K562 (cell line): Measurements from ENCODE around the gene ZSCAN2. TPM values are rescaled to one million over a fixed set of nuclear protein-coding genes. Genes with fewer than 3 reads are reported as not detected.

Experiments
- ATAC-seq: fragments of 200-7000 bp; cut with Tn5 transposase; 3 replicates; pipeline ENCODE4 v1.9.1; 2020; ENCODE audit warnings: moderate library complexity
- BruUV-seq: library from RNA; stranded (reverse); fragments of 400-500 nt; replicated peaks from 2 replicates; lab custom pipeline; 2021; lab: Mats Ljungman, UMichigan
- CTCF ChIA-PET: fragments of 300-600 bp; formaldehyde crosslinking; extraction: SDS; loops from one replicate; lab custom pipeline; 2021; ENCODE audit warnings: low intra/inter-chr PET ratio; lab: Yijun Ruan, JAX
- POLR2A ChIA-PET: fragments of 300-600, 350-650 bp; sonication (Branson Sonifier 250); formaldehyde crosslinking; extraction: SDS; loops from one replicate; lab custom pipeline; 2021; ENCODE audit warnings: antibody characterized with exemption, inconsistent platforms; lab: Yijun Ruan, JAX
- DNase-seq, 4 experiments: peaks; one replicate each; pipeline versions ENCODE4 v3.0.0 to v3.0.0-alpha.2; 2011 to 2018; ENCODE audit warnings: low spot score in 3 of 4, mixed read lengths in 3 of 4; ENCODE audit errors: extremely low read depth in 1 of 4
- FAIRE-seq: peaks from 2 replicates; lab custom pipeline; 2011; peaks lifted over from hg19 to GRCh38; lab: Jason Lieb, UNC
- H2AFZ ChIP-seq: 2 replicates; pipeline ENCODE4 v1.6.0; 2011; ENCODE audit warnings: low read depth, low read length, control low read depth, inconsistent platforms
- H3K27ac ChIP-seq: fragments of 200-600 bp; 3 replicates; pipeline ENCODE4 v1.8.0; 2011; ENCODE audit warnings: low read depth, mild to moderate bottlenecking, control low read depth, inconsistent platforms, low read length, moderate library complexity, mixed read lengths; ENCODE audit errors: extremely low read depth
- H3K27me3 ChIP-seq, 2 experiments: fragments of 300-600 bp in 1 of 2; 2 replicates in 1 of 2; 3 replicates in 1 of 2; pipeline versions ENCODE4 v1.6.0 to v1.8.0; 2011; ENCODE audit warnings: inconsistent platforms in 2 of 2, low read length in 2 of 2, mild to moderate bottlenecking in 1 of 2, mixed read lengths in 1 of 2, moderate library complexity in 1 of 2; ENCODE audit not compliant: control insufficient read depth in 2 of 2, insufficient read depth in 2 of 2
- H3K36me3 ChIP-seq: fragments of 300-600 bp; 3 replicates; pipeline ENCODE4 v1.8.0; 2011; ENCODE audit warnings: mild to moderate bottlenecking, low read length, inconsistent platforms; ENCODE audit not compliant: control insufficient read depth, insufficient read depth
- H3K4me1 ChIP-seq, 2 experiments: fragments of 200-600 bp in 1 of 2; replicated peaks in 1 of 2; 2 replicates in 1 of 2; 3 replicates in 1 of 2; pipeline versions ENCODE4 v1.5.1 to v1.8.0; 2011; ENCODE audit warnings: inconsistent platforms in 2 of 2, low read length in 2 of 2, mild to moderate bottlenecking in 1 of 2, mixed read lengths in 1 of 2, moderate library complexity in 1 of 2; ENCODE audit not compliant: control insufficient read depth in 2 of 2, insufficient read depth in 2 of 2
- H3K4me2 ChIP-seq: 2 replicates; pipeline ENCODE4 v1.6.1; 2011; ENCODE audit warnings: low read length, control low read depth, inconsistent platforms, mixed read lengths; ENCODE audit not compliant: insufficient read depth
- H3K4me3 ChIP-seq: fragments of 200-600 bp; sonication (generic), shearing (Covaris generic); 2 replicates; pipeline ENCODE4 v1.5.1; 2016; ENCODE audit warnings: control low read depth, inconsistent platforms
- H3K79me2 ChIP-seq: fragments of 200-600 bp; 3 replicates; pipeline ENCODE4 v1.8.0; 2011; ENCODE audit warnings: low read length, inconsistent platforms; ENCODE audit not compliant: control insufficient read depth, insufficient read depth
- H3K9ac ChIP-seq, 2 experiments: 2 replicates each; pipeline versions ENCODE4 v1.6.0 to v1.6.1; 2011; ENCODE audit warnings: low read depth in 2 of 2, low read length in 2 of 2, control low read depth in 1 of 2, inconsistent platforms in 1 of 2, mild to moderate bottlenecking in 1 of 2, mixed read lengths in 1 of 2; ENCODE audit not compliant: insufficient read depth in 1 of 2
- H3K9me1 ChIP-seq: one replicate; pipeline ENCODE4 v1.6.0; 2011; ENCODE audit warnings: inconsistent platforms, mild to moderate bottlenecking, low read length, moderate library complexity; ENCODE audit not compliant: control insufficient read depth, insufficient read depth
- H3K9me3 ChIP-seq: replicated peaks from 2 replicates; pipeline ENCODE4 v1.5.1; 2011; ENCODE audit warnings: low read depth, low read length, inconsistent platforms; ENCODE audit not compliant: control insufficient read depth, insufficient read depth
- H4K20me1 ChIP-seq: replicated peaks from 2 replicates; pipeline ENCODE4 v1.6.1; 2011; ENCODE audit warnings: low read length, inconsistent platforms, mixed read lengths; ENCODE audit not compliant: control insufficient read depth, insufficient read depth
- KAT7 ChIP-seq: sonication (generic); formaldehyde crosslinking; IDR thresholded peaks from 2 replicates; pipeline ENCODE4 v1.8.0; 2022; ENCODE audit warnings: missing genetic modification reagents, mild to moderate bottlenecking, borderline replicate concordance
- ZNF717 ChIP-seq: fragments of 250-450 bp; sonication (Bioruptor Pico); IDR thresholded peaks from 2 replicates; pipeline ENCODE4 v1.5.0; 2021
- WGBS: fragments of 100-300 bp; shearing (Covaris generic); methylation state at CpG from one replicate; pipeline ENCODE4 v1.1.6; 2016; ENCODE audit warnings: low coverage, mixed read lengths; ENCODE audit not compliant: insufficient coverage; ENCODE audit errors: missing lambda C conversion rate; 5-methylcytosine and 5-hydroxymethylcytosine counted together
- in situ Hi-C: fragments of 300-500 bp; cut with MboI; formaldehyde crosslinking; loops from 4 replicates; pipeline ENCODE4 v1.15.0; 2018; ENCODE audit warnings: inconsistent platforms, mixed read lengths
- intact Hi-C: fragments of 100-400 bp; cut with micrococcal nuclease; formaldehyde crosslinking; loops from 2 replicates; pipeline ENCODE4 v1.14.2; 2022
- polyA plus RNA-seq, 8 experiments: library from polyadenylated mRNA; depleted of rRNA in 4 of 8; stranded (reverse) in 5 of 8; unstranded in 3 of 8; fragments of >200 nt; fragmentation: Nextera tagmentation in 2 of 8; fragmentation: Illumina TruSeq in 1 of 8; extraction: Ambion mirVana in 2 of 8; extraction: Trizol in 1 of 8; gene quantifications; 2 replicates each; pipeline versions ENCODE4 v1.2.1 to v1.2.3, GENCODE V29; 2011 to 2014; ENCODE audit warnings: inconsistent platforms in 1 of 8, missing spikeins in 1 of 8
- total RNA-seq, 7 experiments: library from RNA; depleted of rRNA in 6 of 7; stranded (reverse); fragments of >200 nt in 6 of 7; fragmentation: Illumina TruSeq in 2 of 7; extraction: Trizol in 2 of 7; gene quantifications; 2 replicates each; pipeline versions ENCODE4 v1.2.1 to v1.2.3, GENCODE V29; 2011 to 2021; ENCODE audit warnings: low replicate concordance in 1 of 7
- TF ChIP-seq, protein P1 (sequence below): sonication (generic); formaldehyde crosslinking; IDR thresholded peaks from 2 replicates; pipeline ENCODE4 v1.8.0; 2023; ENCODE audit warnings: mild to moderate bottlenecking, missing genetic modification reagents
- TF ChIP-seq, protein P2 (sequence below), 3 experiments: fragments of 200-800 bp in 1 of 3; fragments of 250-450 bp in 1 of 3; fragments of 450-650 bp in 1 of 3; sonication (Bioruptor Pico) in 1 of 3; sonication (Bioruptor generic) in 1 of 3; formaldehyde crosslinking in 1 of 3; IDR thresholded peaks; 2 replicates each; pipeline versions ENCODE4 v1.6.1 to v1.8.0; 2016 to 2022; ENCODE audit warnings: mild to moderate bottlenecking in 2 of 3, missing genetic modification characterization in 2 of 3, missing compliant biosample characterization in 1 of 3, moderate library complexity in 1 of 3

The ZSCAN2 gene
- total and polyA plus RNA-seq, 9 of the 15 experiments (the other 6 are each of a cell fraction or from before 2014, with no cell fraction given) = 1.7 to 14.2 (median 6.6) TPM

DNA sequence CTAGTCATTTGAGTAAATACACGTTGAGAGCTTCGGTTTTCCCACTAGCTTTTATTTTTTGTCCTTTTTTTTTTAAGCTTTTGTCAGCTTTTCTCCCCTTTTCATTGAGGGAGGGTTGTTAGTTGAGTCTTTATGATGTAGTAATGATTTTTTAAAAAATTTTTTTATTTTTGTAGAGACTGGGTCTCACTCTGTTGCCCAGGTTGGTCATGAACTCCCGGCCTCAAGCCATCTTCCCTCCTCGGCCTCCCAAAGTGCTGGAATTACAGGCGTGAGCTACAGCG is 688 bp downstream of the ZSCAN2 start:
- ChIA-PET POLR2A (interaction anchor here (0.6 to 1.6 kb wide), 7 partner anchors 9 to 352 kb away, joined by 3 to 4 read pairs (median 3); partner anchors contain the start of gene SEC11A), CTCF (no interaction called here)
- H3K9ac ChIP-seq = peak overlapping the region in 1 of 2 experiments; percentile 60; a peak in 3 of 4 replicates
- intact Hi-C loops (loop anchor here (2.0 kb wide), 1 partner anchor 29 kb away; no protein-coding TSS in a partner anchor), in situ Hi-C loops (no loop called here)
- H2AFZ ChIP-seq = peak overlapping the region; percentile 99
- ATAC-seq (no peak), FAIRE-seq (no peak), DNase-seq (no peak)
- no peaks in the 10 kb centered on the region for H3K27me3 ChIP-seq
- no TSS peak for BruUV-seq
- peaks cover 15% of the 10 kb centered on the region; the same call in 1 of the 3 replicates for H3K36me3 ChIP-seq
- H3K9me3 ChIP-seq = no peaks in the 10 kb centered on the region
- H3K79me2 ChIP-seq = peaks cover 4% of the 10 kb centered on the region; the same call in 1 of the 3 replicates
- TF ChIP-seq, protein P1, sequence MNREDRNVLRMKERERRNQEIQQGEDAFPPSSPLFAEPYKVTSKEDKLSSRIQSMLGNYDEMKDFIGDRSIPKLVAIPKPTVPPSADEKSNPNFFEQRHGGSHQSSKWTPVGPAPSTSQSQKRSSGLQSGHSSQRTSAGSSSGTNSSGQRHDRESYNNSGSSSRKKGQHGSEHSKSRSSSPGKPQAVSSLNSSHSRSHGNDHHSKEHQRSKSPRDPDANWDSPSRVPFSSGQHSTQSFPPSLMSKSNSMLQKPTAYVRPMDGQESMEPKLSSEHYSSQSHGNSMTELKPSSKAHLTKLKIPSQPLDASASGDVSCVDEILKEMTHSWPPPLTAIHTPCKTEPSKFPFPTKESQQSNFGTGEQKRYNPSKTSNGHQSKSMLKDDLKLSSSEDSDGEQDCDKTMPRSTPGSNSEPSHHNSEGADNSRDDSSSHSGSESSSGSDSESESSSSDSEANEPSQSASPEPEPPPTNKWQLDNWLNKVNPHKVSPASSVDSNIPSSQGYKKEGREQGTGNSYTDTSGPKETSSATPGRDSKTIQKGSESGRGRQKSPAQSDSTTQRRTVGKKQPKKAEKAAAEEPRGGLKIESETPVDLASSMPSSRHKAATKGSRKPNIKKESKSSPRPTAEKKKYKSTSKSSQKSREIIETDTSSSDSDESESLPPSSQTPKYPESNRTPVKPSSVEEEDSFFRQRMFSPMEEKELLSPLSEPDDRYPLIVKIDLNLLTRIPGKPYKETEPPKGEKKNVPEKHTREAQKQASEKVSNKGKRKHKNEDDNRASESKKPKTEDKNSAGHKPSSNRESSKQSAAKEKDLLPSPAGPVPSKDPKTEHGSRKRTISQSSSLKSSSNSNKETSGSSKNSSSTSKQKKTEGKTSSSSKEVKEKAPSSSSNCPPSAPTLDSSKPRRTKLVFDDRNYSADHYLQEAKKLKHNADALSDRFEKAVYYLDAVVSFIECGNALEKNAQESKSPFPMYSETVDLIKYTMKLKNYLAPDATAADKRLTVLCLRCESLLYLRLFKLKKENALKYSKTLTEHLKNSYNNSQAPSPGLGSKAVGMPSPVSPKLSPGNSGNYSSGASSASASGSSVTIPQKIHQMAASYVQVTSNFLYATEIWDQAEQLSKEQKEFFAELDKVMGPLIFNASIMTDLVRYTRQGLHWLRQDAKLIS (CRISPR knock-in tag) = 0 out of 2 replicates have a peak, but pooled peaks have one; percentile 53
- TF ChIP-seq, protein P2, sequence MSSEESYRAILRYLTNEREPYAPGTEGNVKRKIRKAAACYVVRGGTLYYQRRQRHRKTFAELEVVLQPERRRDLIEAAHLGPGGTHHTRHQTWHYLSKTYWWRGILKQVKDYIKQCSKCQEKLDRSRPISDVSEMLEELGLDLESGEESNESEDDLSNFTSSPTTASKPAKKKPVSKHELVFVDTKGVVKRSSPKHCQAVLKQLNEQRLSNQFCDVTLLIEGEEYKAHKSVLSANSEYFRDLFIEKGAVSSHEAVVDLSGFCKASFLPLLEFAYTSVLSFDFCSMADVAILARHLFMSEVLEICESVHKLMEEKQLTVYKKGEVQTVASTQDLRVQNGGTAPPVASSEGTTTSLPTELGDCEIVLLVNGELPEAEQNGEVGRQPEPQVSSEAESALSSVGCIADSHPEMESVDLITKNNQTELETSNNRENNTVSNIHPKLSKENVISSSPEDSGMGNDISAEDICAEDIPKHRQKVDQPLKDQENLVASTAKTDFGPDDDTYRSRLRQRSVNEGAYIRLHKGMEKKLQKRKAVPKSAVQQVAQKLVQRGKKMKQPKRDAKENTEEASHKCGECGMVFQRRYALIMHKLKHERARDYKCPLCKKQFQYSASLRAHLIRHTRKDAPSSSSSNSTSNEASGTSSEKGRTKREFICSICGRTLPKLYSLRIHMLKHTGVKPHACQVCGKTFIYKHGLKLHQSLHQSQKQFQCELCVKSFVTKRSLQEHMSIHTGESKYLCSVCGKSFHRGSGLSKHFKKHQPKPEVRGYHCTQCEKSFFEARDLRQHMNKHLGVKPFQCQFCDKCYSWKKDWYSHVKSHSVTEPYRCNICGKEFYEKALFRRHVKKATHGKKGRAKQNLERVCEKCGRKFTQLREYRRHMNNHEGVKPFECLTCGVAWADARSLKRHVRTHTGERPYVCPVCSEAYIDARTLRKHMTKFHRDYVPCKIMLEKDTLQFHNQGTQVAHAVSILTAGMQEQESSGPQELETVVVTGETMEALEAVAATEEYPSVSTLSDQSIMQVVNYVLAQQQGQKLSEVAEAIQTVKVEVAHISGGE (CRISPR knock-in tag; IDR thresholded peaks at IDR 0.05) = no peak
- no peak for TF ChIP-seq ZNF717 (CRISPR knock-in tag)
- 0 out of 2 replicates have a peak, but pooled peaks have one; percentile 66 for TF ChIP-seq KAT7 (CRISPR knock-in tag)
- WGBS = 44% methylated on average over 6 of the region's 6 CpGs
- H3K4me2 ChIP-seq = peak overlapping the region; percentile 86
- H3K27ac ChIP-seq = 0 out of 3 replicates have a peak overlapping the region, but pooled peaks have one; percentile 10
- H3K9me1 ChIP-seq = no peaks in the 10 kb centered on the region
- no peaks in the 10 kb centered on the region for H4K20me1 ChIP-seq
- peak overlapping the region; percentile 60 for H3K4me3 ChIP-seq
- H3K4me1 ChIP-seq = peaks cover 10 to 21% of the 10 kb centered on the region in 2 experiments
